HepG2 (cell line): ENCODE data around the gene CHCHD3.

Experiments
- CTCF ChIP-seq: sonication (generic); formaldehyde crosslinking; IDR thresholded peaks from 2 replicates; pipeline ENCODE4 v1.5.0; 2020; ENCODE audit warnings: mild to moderate bottlenecking, missing genetic modification reagents, moderate library complexity
- EZH2 ChIP-seq: conservative IDR thresholded peaks from 2 replicates; pipeline ENCODE4 v1.6.1; 2012; ENCODE audit warnings: mild to moderate bottlenecking, low read depth, low read length, moderate library complexity
- GABPA ChIP-seq, 2 experiments: IDR thresholded peaks; 2 replicates each; pipeline ENCODE4 v1.6.1; 2011 to 2016; ENCODE audit warnings: low read depth in 2 of 2, low read length in 1 of 2, missing biosample characterization in 1 of 2, missing genetic modification characterization in 1 of 2
- HINFP ChIP-seq: sonication (generic); formaldehyde crosslinking; IDR thresholded peaks from 2 replicates; pipeline ENCODE4 v1.4.0; 2020; ENCODE audit warnings: low read depth, mild to moderate bottlenecking, missing genetic modification reagents
- JUNB ChIP-seq: sonication (generic); formaldehyde crosslinking; IDR thresholded peaks from 2 replicates; pipeline ENCODE4 v1.8.0; 2022; ENCODE audit warnings: missing genetic modification reagents, mild to moderate bottlenecking, borderline replicate concordance
- MXI1 ChIP-seq: IDR thresholded peaks from 3 replicates; pipeline ENCODE4 v1.6.1; 2012; ENCODE audit warnings: low read depth, low read length, inconsistent platforms, borderline replicate concordance
- ZNF263 ChIP-seq: sonication (generic); formaldehyde crosslinking; IDR thresholded peaks from 2 replicates; pipeline ENCODE4 v1.4.0; 2020; ENCODE audit warnings: missing genetic modification reagents

GRCh38 chr7:132972745-132973144 lies 109.1 kb downstream of the CHCHD3 start:
- TF ChIP-seq HINFP, result no peak
- TF ChIP-seq ZNF263 (CRISPR knock-in tag), result no peak
- TF ChIP-seq GABPA (IDR thresholded peaks at IDR 0.05; ENCODE audit: low read depth, low read length), result no peak
- no peak for TF ChIP-seq GABPA (CRISPR knock-in tag; IDR thresholded peaks at IDR 0.05; ENCODE audit: low read depth)
- no peak for TF ChIP-seq CTCF (CRISPR knock-in tag)
- TF ChIP-seq EZH2, result no peak
- no peak for TF ChIP-seq MXI1
- TF ChIP-seq JUNB (CRISPR knock-in tag), result no peak
